Osteoblast (primary cell): ENCODE results near the gene EOLA1. TPM values are rescaled to one million over a fixed set of nuclear protein-coding genes. Genes with fewer than 3 reads are reported as not detected.

Experiments
- DNase-seq: peaks from one replicate; pipeline ENCODE4 v3.0.0; 2011; ENCODE audit warnings: low spot score, mixed read lengths; ENCODE audit not compliant: insufficient read length; ENCODE audit errors: missing footprints
- H2AFZ ChIP-seq: 2 replicates; pipeline ENCODE4 v1.6.0; 2011; ENCODE audit warnings: mild to moderate bottlenecking, low read length
- H3K27ac ChIP-seq: 2 replicates; pipeline ENCODE4 v1.5.1; 2011; ENCODE audit warnings: mild to moderate bottlenecking, low read depth, low read length, moderate library complexity
- H3K27me3 ChIP-seq: 2 replicates; pipeline ENCODE4 v1.6.0; 2012; ENCODE audit warnings: mild to moderate bottlenecking, control low read depth, inconsistent platforms, low read length, moderate library complexity; ENCODE audit not compliant: insufficient read depth
- H3K36me3 ChIP-seq: 2 replicates; pipeline ENCODE4 v1.5.1; 2011; ENCODE audit warnings: mild to moderate bottlenecking, low read length, control low read depth, moderate library complexity; ENCODE audit not compliant: insufficient read depth
- H3K4me1 ChIP-seq: 2 replicates; pipeline ENCODE4 v1.5.1; 2011; ENCODE audit warnings: mild to moderate bottlenecking, low read length, control low read depth, moderate library complexity; ENCODE audit not compliant: insufficient read depth
- H3K4me2 ChIP-seq: 2 replicates; pipeline ENCODE4 v1.6.0; 2011; ENCODE audit warnings: mild to moderate bottlenecking, low read length; ENCODE audit not compliant: insufficient read depth
- H3K4me3 ChIP-seq: fragments of 200-600 bp; sonication (generic); 3 replicates; pipeline ENCODE4 v1.5.1; 2012; ENCODE audit warnings: mild to moderate bottlenecking, low read length, inconsistent platforms; ENCODE audit not compliant: insufficient read depth
- H3K79me2 ChIP-seq: 2 replicates; pipeline ENCODE4 v1.6.0; 2012; ENCODE audit warnings: mild to moderate bottlenecking, low read length, control low read depth, inconsistent platforms; ENCODE audit not compliant: insufficient read depth
- H3K9me3 ChIP-seq: 2 replicates; pipeline ENCODE4 v1.5.1; 2011; ENCODE audit warnings: low read depth, low read length, control low read depth
- H4K20me1 ChIP-seq: 2 replicates; pipeline ENCODE4 v1.6.0; 2012; ENCODE audit warnings: mild to moderate bottlenecking, low read length, control low read depth; ENCODE audit not compliant: insufficient read depth
- total RNA-seq: library from RNA; depleted of rRNA; stranded (reverse); fragments of >200 nt; gene quantifications from 2 replicates; pipeline ENCODE4 v1.2.3, GENCODE V29; 2012
- TF ChIP-seq, protein P1 (sequence below): IDR thresholded peaks from 2 replicates; pipeline ENCODE4 v1.5.1; 2011; ENCODE audit warnings: mild to moderate bottlenecking, low read depth, low read length, moderate library complexity; ENCODE audit errors: extremely low read depth

The EOLA1 gene
- total RNA-seq, result 12.1 and 13.0 TPM in 2 replicates

- Histone ChIP-seq H4K20me1 (no peaks in the 10 kb centered on the region), H3K36me3 (no peaks in the 10 kb centered on the region), H3K79me2 (peaks cover 4% of the 10 kb centered on the region), H3K27me3 (no peaks in the 10 kb centered on the region), H3K4me2 (peak within 1 kb of the TSS; percentile 60), H3K27ac (peak within 1 kb of the TSS; percentile 91), H3K9me3 (no peaks in the 10 kb centered on the region), H3K4me3 (peak within 1 kb of the TSS; percentile 82), H3K4me1 (peaks cover 4% of the 10 kb centered on the region), H2AFZ (peak within 1 kb of the TSS; percentile 58)
- TF ChIP-seq, protein P1, sequence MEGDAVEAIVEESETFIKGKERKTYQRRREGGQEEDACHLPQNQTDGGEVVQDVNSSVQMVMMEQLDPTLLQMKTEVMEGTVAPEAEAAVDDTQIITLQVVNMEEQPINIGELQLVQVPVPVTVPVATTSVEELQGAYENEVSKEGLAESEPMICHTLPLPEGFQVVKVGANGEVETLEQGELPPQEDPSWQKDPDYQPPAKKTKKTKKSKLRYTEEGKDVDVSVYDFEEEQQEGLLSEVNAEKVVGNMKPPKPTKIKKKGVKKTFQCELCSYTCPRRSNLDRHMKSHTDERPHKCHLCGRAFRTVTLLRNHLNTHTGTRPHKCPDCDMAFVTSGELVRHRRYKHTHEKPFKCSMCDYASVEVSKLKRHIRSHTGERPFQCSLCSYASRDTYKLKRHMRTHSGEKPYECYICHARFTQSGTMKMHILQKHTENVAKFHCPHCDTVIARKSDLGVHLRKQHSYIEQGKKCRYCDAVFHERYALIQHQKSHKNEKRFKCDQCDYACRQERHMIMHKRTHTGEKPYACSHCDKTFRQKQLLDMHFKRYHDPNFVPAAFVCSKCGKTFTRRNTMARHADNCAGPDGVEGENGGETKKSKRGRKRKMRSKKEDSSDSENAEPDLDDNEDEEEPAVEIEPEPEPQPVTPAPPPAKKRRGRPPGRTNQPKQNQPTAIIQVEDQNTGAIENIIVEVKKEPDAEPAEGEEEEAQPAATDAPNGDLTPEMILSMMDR, result no peak
- peak; percentile 91 for DNase-seq
These were observed at the start of gene EOLA1 for GRCh38 chrX:149540621-149541520. Gene EOLA1, plus strand, starts transcription at chrX:149541012. Its CDS starts 4,619 bp downstream, at chrX:149545631.

GRCh38 chrX:149491812-149492211 lies 49.0 kb upstream of the EOLA1 start:
- Histone ChIP-seq H3K4me1 (peaks cover 26% of the 10 kb centered on the region), H2AFZ (no peak overlapping the region), H3K9me3 (no peaks in the 10 kb centered on the region), H3K27ac (no peak overlapping the region), H3K27me3 (no peaks in the 10 kb centered on the region), H3K4me2 (no peak overlapping the region), H3K79me2 (no peaks in the 10 kb centered on the region), H3K4me3 (no peak overlapping the region), H3K36me3 (peaks cover 43% of the 10 kb centered on the region), H4K20me1 (peaks cover 17% of the 10 kb centered on the region)
- TF ChIP-seq, protein P1, result no peak
- DNase-seq, result no peak

- Histone ChIP-seq H3K36me3 (peaks cover 56% of the 10 kb centered on the region), H3K79me2 (no peaks in the 10 kb centered on the region), H3K27me3 (no peaks in the 10 kb centered on the region), H3K4me3 (no peak overlapping the region), H3K4me2 (no peak overlapping the region), H3K27ac (no peak overlapping the region), H3K4me1 (peaks cover 41% of the 10 kb centered on the region), H3K9me3 (no peaks in the 10 kb centered on the region), H4K20me1 (peaks cover 17% of the 10 kb centered on the region), H2AFZ (no peak overlapping the region)
- DNase-seq, result peak; percentile 75
- TF ChIP-seq, protein P1, result no peak
These were observed 46.9 kb upstream of the EOLA1 start for GRCh38 chrX:149493567-149494562.
